GF-D8 (cell line): ENCODE data around the gene ANKRD13C.
"Not testable (repeated sequence)": the region's sequence is repeated elsewhere in the genome, so short reads cannot be mapped to it uniquely, and the experiment has no call there.

ENCODE experiments used
- DNase-seq: peaks from one replicate; lab custom pipeline; 2025; lab: John Stamatoyannopoulos, UW

Gene ANKRD13C

GRCh38 chr1:70354332-70355110 is at the start of gene ANKRD13C:
TSS of gene ANKRD13C (minus strand) at chr1:70354722. CDS start at chr1:70354408, 314 bp downstream.
- DNase-seq = peak; percentile 89

DNA sequence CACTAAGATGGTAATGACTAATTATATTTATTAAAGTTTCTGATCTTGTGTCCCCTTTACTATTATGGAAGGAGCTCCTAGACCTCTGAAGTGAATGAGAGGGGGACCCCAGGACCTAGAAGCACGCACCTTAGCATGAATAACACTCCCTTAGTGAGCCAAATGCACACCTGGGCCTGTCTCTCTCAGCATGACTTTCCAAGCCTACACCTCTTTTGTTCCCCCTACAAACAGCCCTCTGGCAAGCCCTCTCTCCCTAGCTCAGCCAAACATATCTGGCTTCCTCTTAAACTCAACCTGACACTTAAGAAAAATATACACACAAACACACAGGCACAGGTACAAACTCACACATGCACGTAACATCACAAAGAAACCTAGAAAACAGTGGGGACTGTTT is 49.2 kb upstream of the ANKRD13C start:
- no peak for DNase-seq

DNA sequence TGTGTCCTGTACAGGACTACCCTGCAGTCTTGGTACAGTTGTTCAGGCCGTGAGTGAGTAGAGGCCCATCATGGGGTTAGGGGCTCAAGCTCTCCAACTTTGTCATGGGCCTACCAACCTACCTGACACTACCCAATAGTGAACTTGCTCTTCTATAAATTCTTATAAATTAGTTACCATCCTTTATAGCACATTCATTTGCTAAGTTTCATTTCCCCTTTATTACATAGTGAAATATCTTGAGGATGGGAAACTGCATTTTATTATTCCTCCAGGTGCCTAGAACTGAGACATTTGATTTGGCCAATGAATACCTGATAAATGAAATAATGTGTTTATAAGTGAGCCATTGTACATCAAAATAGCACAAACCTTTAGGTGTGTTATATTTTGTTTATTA is 47.5 kb upstream of the ANKRD13C start:
- no peak for DNase-seq

- no peak for DNase-seq
Measured at GRCh38 chr1:70400335-70400734, 45.8 kb upstream of the ANKRD13C start.

- no peak for DNase-seq
Measured at GRCh38 chr1:70397013-70397412, 42.5 kb upstream of the ANKRD13C start.

GRCh38 chr1:70396607-70397006 is 42.1 kb upstream of the ANKRD13C start:
- DNase-seq = no peak

- DNase-seq = no peak
Measured at GRCh38 chr1:70392626-70393025, 38.1 kb upstream of the ANKRD13C start.

DNA sequence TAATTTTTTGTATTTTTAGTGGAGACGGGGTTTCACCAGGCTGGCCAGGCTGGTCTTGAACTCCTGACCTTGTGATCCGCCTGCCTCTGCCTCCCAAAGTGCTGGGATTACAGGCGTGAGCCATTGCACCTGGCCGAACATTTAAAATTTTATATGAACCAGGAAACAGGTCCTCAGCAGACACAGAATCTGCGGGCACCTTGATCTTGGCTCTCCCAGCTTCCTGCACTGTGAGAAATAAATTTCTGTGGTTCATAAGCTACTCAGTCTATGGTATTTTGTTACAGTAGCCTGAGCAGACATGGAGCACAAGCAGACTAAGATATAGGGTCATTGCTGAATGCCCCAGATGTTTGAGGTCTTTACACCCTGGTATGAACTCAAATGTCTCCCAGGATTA is 33.0 kb upstream of the ANKRD13C start:
- no peak for DNase-seq

DNA sequence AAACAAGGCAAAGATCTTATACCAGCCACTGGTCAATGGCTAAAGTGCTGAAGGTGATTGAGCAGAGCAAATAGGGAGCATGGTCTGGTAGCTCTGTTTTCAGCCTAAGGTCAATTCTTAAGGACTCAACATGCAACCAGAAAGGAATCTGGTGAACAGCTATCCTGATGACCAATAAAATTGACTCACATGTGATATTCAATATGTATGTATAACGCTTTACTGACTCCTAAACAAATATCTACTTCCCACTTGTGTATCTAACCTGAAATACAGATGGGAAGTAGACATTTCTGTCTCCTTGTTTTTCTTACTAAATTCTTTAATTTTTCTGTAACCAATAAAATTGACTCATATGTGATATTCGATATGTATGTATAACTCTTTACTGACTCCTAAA is 31.6 kb upstream of the ANKRD13C start:
- no peak for DNase-seq

GRCh38 chr1:70385477-70385876 is 31.0 kb upstream of the ANKRD13C start:
- DNase-seq = no peak

GRCh38 chr1:70384542-70384941 is 30.0 kb upstream of the ANKRD13C start:
- DNase-seq = no peak

- no peak for DNase-seq
Measured at GRCh38 chr1:70383483-70383882, 29.0 kb upstream of the ANKRD13C start.

GRCh38 chr1:70382682-70383081 is 28.2 kb upstream of the ANKRD13C start:
- no peak for DNase-seq

DNA sequence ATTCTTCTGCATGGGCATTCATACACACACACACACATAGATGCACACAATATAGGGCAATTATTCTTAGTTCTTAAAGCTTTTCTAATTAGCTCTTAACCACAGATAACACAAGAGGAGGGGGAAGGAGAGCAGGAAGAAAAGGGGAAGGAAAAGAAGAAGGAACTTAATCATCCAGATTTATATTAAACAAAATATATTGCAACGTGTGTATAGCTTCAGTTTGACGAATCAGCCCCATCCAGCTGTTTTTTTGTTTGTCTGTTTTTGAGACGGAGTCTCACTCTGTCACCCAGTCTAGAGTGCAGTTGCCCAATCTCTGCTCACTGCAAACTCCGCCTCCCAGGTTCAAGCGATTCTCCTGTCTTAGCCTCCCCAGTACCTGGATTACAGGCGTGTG is 21.7 kb upstream of the ANKRD13C start:
- DNase-seq = no peak

GRCh38 chr1:70373580-70373979 is 19.1 kb upstream of the ANKRD13C start:
- DNase-seq = not testable (repeated sequence)

- no peak for DNase-seq
Measured at GRCh38 chr1:70372426-70372825, 17.9 kb upstream of the ANKRD13C start.

GRCh38 chr1:70371586-70371985 is 17.1 kb upstream of the ANKRD13C start:
- DNase-seq = not testable (repeated sequence)

DNA sequence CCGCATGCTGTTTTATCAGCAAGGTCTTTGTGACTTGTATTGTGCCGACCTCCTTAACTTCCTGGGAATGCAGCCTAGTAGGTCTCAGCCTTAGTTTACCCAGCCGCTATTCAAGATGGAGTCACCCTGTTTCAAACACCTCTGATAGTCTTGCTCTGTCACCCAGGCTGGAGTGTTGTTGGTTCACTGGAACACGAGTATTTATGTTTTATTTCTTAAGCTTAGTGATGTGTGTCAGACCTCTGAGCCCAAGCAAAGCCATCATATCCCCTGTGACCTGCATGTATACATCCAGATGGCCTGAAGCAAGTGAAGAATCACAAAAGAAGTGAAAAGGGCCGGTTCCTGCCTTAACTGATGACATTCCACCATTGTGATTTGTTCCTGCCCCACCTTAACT is 12.9 kb upstream of the ANKRD13C start:
- DNase-seq = not testable (repeated sequence)

- not testable (repeated sequence) for DNase-seq
Measured at GRCh38 chr1:70366997-70367396, 12.5 kb upstream of the ANKRD13C start.

- DNase-seq = not testable (repeated sequence)
Measured at GRCh38 chr1:70366425-70366952, 12.0 kb upstream of the ANKRD13C start.

DNA sequence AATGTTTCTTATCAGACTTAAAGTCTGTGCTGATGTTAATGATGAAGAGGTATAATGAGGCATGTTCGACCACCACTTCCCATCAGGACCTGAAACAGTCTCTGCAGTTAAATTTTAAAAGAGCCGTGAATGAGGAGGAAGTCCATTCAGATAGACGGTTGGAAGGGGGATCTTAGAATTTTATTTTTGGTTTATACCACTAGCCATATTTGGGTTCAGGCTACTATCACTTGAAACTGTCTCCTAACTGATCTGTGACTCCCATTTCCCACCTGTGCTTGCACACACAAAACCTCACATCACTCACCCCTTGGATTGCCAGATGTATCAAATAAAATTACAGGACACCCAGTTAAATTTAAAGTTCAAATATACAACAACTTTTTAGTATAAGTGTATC is 9.9 kb upstream of the ANKRD13C start:
- DNase-seq = no peak

DNA sequence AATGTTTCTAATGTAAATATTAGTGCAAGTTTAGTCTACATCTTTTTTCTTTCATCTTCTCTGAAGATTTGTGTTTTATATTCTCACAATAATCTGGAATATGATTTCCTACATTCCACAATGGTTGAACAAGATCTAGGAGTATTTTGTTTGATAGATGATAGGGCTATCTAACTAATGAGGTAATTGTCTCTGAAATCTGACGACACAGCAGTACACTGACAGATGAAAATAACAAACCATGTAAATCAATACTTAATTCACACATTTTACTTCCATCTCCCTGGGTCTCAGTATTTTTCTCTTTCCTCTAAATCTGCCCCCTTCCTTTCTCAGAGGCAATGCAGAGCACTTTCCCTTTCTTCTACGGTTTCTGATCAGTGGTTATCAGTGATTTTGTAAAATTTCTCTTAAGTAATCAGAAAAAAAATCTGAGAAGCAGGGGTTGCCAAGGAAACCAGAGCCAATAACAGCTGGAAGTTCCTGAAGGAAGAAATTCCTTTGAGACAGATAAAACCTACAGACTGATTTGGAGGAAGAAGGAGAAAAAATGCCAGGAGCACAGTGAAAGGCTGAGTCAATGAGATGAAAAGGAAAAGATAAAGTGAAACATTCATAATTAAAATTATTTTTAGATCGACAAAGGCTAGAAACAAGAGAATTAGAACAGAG is 7.3 kb upstream of the ANKRD13C start:
- DNase-seq = no peak

DNA sequence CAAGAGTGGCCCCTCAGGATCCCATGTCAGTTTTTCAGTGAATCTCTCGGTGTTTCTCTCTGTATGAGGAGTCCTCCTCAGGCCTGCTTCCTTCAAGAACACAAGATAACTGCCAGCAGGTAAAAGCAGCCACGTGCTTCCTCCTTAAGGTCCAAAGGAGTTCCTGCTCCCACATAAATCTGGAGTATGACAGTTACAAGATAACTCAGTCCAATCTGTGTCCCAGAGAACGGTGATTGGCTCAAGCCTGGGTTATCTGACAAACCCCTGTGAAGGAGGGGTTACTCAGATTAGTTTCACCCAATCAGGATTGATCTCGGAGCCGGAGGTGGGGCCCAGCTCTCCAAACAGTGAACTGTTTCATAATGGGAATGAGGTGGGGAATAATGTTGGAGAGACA is 5.8 kb upstream of the ANKRD13C start:
- no peak for DNase-seq
